Panc1 (cell line): ENCODE results near the gene CHST6. TPM values are rescaled to one million over a fixed set of nuclear protein-coding genes. Genes with fewer than 3 reads are reported as not detected.
"Not testable (repeated sequence)": the region's sequence is repeated elsewhere in the genome, so short reads cannot be mapped to it uniquely, and the experiment has no call there.

Source experiments
- ATAC-seq: fragments of 200-7000 bp; cut with Tn5 transposase; 2 replicates; pipeline ENCODE4 v1.9.1; 2020; ENCODE audit warnings: mild to moderate bottlenecking, moderate library complexity
- BruUV-seq: library from RNA; stranded (reverse); fragments of 400-500 nt; replicated peaks from 2 replicates; lab custom pipeline; 2021; lab: Mats Ljungman, UMichigan
- CTCF ChIA-PET: fragments of 300-600 bp; sonication (Branson Sonifier 250); formaldehyde crosslinking; loops from one replicate; lab custom pipeline; 2022; ENCODE audit warnings: antibody characterized with exemption; lab: Charles Lee
- POLR2A ChIA-PET: fragments of 300-600 bp; sonication (Branson Sonifier 250); formaldehyde crosslinking; loops from one replicate; lab custom pipeline; 2022; ENCODE audit warnings: antibody characterized with exemption; lab: Charles Lee
- DNase-seq: peaks from one replicate; pipeline ENCODE4 v3.0.0-alpha.2; 2010; ENCODE audit warnings: low read depth, low spot score
- H3K27ac ChIP-seq: 2 replicates; pipeline ENCODE4 v1.5.1; 2011; ENCODE audit warnings: mild to moderate bottlenecking, low read length, inconsistent platforms
- H3K27me3 ChIP-seq: fragments of 200-500 bp; sonication (Bioruptor generic); 2 replicates; pipeline ENCODE4 v1.6.0; 2014; ENCODE audit warnings: low read length, inconsistent platforms; ENCODE audit not compliant: control insufficient read depth, insufficient read depth
- H3K36me3 ChIP-seq: fragments of 200-500 bp; sonication (Bioruptor generic); 2 replicates; pipeline ENCODE4 v1.5.1; 2014; ENCODE audit warnings: inconsistent platforms, mild to moderate bottlenecking, low read length, moderate library complexity; ENCODE audit not compliant: control insufficient read depth, insufficient read depth
- H3K4me1 ChIP-seq: 2 replicates; pipeline ENCODE4 v1.5.1; 2011; ENCODE audit warnings: inconsistent platforms, mild to moderate bottlenecking, low read length, moderate library complexity; ENCODE audit not compliant: control insufficient read depth, insufficient read depth
- H3K4me3 ChIP-seq, 2 experiments: 2 replicates each; pipeline ENCODE4 v1.5.1; 2011 to 2012; ENCODE audit warnings: low read depth in 2 of 2, low read length in 2 of 2, mild to moderate bottlenecking in 2 of 2, inconsistent platforms in 1 of 2, moderate library complexity in 1 of 2
- H3K9me3 ChIP-seq: fragments of 200-500 bp; sonication (Bioruptor generic); 2 replicates; pipeline ENCODE4 v1.5.1; 2014; ENCODE audit warnings: low read depth, mild to moderate bottlenecking, inconsistent platforms, low read length, moderate library complexity; ENCODE audit not compliant: control insufficient read depth, insufficient read depth
- POLR2AphosphoS5 ChIP-seq: IDR thresholded peaks from 2 replicates; pipeline ENCODE4 v1.6.1; 2012; ENCODE audit warnings: mild to moderate bottlenecking, low read depth, low read length, moderate library complexity
- SIN3A ChIP-seq: IDR thresholded peaks from 2 replicates; pipeline ENCODE4 v1.6.1; 2012; ENCODE audit warnings: low read depth, mild to moderate bottlenecking, low read length, moderate library complexity, borderline replicate concordance; ENCODE audit not compliant: insufficient read depth
- TCF7L2 ChIP-seq: IDR thresholded peaks from 2 replicates; pipeline ENCODE4 v1.6.1; 2011; ENCODE audit warnings: mild to moderate bottlenecking, low read depth, low read length, inconsistent platforms
- in situ Hi-C: cut with HindIII; loops from 2 replicates; pipeline ENCODE4 v1.10.0; 2016; ENCODE audit warnings: low sequenced_read_pairs, low pct_unique_long_range_greater_than_20kb
- intact Hi-C: fragments of 100-400 bp; cut with micrococcal nuclease; formaldehyde crosslinking; loops from one replicate; pipeline ENCODE4 v1.10.0; 2022; ENCODE audit not compliant: unreplicated experiment
- total RNA-seq: library from RNA; stranded (reverse); gene quantifications from one replicate; pipeline ENCODE4 v1.2.1, GENCODE V29; 2021; ENCODE audit not compliant: unreplicated experiment
- TF ChIP-seq, protein P1 (sequence below): fragments of 450-650 bp; IDR thresholded peaks from 2 replicates; pipeline ENCODE4 v1.5.1; 2017; ENCODE audit warnings: mild to moderate bottlenecking
- TF ChIP-seq, protein P2 (sequence below), 2 experiments: IDR thresholded peaks; 2 replicates each; pipeline ENCODE4 v1.6.1; 2011 to 2012; ENCODE audit warnings: low read depth in 2 of 2, control low read depth in 1 of 2, low read length in 1 of 2, mild to moderate bottlenecking in 1 of 2, moderate library complexity in 1 of 2; ENCODE audit not compliant: insufficient read depth in 1 of 2

CHST6 gene
- total RNA-seq, 1 experiment from 2014 or later = 0.05 TPM

DNA sequence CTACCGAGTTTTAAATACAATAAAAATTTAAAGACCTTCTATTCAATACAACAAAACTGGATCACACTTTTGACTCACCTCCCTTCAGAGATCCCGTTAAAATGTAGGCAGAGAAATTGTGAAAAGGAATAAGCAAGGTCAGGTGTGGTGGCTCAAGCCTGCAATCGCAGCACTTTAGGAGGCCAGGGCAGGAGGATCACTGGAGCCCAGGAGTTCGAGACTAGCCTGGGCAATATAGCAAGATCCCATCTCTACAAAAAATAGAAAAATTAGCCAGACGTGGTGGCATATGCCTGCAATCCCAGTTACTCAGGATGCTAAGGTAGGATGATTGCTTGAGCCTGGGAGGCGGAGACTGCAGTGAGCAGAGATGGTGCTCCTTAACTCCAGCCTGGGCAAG is 23.9 kb upstream of the CHST6 start:
- CTCF ChIA-PET = no interaction called here
- TF ChIP-seq TCF7L2 (no peak), POLR2AphosphoS5 (no peak)
- TF ChIP-seq, protein P1, sequence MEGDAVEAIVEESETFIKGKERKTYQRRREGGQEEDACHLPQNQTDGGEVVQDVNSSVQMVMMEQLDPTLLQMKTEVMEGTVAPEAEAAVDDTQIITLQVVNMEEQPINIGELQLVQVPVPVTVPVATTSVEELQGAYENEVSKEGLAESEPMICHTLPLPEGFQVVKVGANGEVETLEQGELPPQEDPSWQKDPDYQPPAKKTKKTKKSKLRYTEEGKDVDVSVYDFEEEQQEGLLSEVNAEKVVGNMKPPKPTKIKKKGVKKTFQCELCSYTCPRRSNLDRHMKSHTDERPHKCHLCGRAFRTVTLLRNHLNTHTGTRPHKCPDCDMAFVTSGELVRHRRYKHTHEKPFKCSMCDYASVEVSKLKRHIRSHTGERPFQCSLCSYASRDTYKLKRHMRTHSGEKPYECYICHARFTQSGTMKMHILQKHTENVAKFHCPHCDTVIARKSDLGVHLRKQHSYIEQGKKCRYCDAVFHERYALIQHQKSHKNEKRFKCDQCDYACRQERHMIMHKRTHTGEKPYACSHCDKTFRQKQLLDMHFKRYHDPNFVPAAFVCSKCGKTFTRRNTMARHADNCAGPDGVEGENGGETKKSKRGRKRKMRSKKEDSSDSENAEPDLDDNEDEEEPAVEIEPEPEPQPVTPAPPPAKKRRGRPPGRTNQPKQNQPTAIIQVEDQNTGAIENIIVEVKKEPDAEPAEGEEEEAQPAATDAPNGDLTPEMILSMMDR = no peak
- intact Hi-C loops (no loop called here), in situ Hi-C loops (no loop called here)
- Histone ChIP-seq H3K27ac (no peak overlapping the region), H3K36me3 (no peaks in the 10 kb centered on the region), H3K27me3 (no peaks in the 10 kb centered on the region), H3K9me3 (no peaks in the 10 kb centered on the region), H3K4me1 (no peaks in the 10 kb centered on the region), H3K4me3 (no peak overlapping the region)
- POLR2A ChIA-PET = no interaction called here
- no TSS peak for BruUV-seq
- DNase-seq (no peak), ATAC-seq (no peak)

DNA sequence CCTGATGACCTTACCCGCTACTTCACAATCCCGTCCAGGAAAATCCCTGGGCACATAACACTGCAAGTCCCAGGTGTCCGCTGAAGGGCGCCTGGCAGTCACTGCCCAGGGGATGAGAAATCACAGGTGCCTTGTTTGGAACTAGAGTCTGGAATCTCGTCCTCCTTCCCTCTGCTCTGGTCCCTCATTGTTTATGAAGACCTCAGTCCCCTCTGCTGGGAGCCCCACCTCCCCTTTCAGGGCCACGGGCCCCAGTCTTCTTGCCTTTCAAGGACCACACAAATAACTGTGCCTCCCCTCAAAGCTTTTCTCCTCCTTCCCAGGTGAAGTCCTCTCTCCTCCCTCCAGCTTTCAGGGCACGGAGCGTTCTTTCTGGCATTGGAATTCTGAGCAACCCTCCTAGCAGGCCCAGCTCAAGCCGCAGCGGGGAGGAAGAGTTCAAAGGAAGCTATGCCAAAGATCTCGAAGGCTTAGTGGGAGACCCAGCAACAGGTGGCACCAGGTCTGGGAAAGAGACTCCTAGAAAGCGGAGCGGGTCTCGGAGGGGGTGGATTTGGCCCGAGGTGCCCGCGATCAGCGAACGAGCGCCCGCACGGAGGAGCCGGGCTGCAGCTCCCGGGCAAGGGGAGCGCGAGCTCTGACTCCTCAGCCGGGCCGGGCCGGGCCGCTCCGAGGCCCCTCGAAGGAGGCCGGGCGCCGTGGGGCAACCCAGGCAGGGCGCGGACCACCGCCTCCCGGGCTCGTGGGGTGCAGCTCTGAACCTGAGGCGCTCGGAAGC is 21.1 kb upstream of the CHST6 start:
- CTCF ChIA-PET = interaction anchor here (0.6 to 1.3 kb wide), 2 partner anchors 46 to 50 kb away, joined by 3 to 19 read pairs; partner anchors contain the start of gene GABARAPL2
- intact Hi-C loops, DNase-seq, H3K27me3 ChIP-seq, POLR2A ChIA-PET, in situ Hi-C loops, BruUV-seq, H3K4me1 ChIP-seq, H3K9me3 ChIP-seq, H3K36me3 ChIP-seq: not testable (repeated sequence)
- Histone ChIP-seq H3K27ac (peak overlapping the region; percentile 69), H3K4me3 (peak overlapping the region; percentile 58 to 69)
- peak; percentile 40 for ATAC-seq

DNA sequence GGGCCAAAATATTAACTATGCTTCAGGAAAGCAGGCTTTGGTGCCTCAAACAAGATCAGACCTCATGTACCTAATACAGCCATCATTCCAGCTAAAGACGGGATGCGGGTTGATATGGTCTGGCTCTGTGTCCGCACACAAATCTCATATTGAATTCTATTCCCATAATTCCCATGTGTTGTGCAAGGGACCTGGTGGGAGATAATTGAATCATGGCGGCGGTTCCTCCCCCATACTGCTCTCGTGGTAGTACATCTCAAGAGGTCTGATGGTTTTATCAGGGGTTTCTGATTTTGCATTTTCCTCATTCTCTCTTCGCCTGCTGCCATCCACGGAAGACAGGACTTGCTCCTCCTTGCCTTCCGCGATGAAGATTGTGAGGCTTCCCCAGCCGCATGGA is 19.1 kb upstream of the CHST6 start:
- no TSS peak for BruUV-seq
- in situ Hi-C loops = no loop called here
- POLR2A ChIA-PET = no interaction called here
- Histone ChIP-seq H3K36me3 (no peaks in the 10 kb centered on the region), H3K27ac (no peak overlapping the region), H3K27me3 (no peaks in the 10 kb centered on the region), H3K4me3 (no peak overlapping the region), H3K9me3 (no peaks in the 10 kb centered on the region), H3K4me1 (no peaks in the 10 kb centered on the region)
- intact Hi-C loops = no loop called here
- TF ChIP-seq POLR2AphosphoS5 = no peak
- TF ChIP-seq, protein P2, sequence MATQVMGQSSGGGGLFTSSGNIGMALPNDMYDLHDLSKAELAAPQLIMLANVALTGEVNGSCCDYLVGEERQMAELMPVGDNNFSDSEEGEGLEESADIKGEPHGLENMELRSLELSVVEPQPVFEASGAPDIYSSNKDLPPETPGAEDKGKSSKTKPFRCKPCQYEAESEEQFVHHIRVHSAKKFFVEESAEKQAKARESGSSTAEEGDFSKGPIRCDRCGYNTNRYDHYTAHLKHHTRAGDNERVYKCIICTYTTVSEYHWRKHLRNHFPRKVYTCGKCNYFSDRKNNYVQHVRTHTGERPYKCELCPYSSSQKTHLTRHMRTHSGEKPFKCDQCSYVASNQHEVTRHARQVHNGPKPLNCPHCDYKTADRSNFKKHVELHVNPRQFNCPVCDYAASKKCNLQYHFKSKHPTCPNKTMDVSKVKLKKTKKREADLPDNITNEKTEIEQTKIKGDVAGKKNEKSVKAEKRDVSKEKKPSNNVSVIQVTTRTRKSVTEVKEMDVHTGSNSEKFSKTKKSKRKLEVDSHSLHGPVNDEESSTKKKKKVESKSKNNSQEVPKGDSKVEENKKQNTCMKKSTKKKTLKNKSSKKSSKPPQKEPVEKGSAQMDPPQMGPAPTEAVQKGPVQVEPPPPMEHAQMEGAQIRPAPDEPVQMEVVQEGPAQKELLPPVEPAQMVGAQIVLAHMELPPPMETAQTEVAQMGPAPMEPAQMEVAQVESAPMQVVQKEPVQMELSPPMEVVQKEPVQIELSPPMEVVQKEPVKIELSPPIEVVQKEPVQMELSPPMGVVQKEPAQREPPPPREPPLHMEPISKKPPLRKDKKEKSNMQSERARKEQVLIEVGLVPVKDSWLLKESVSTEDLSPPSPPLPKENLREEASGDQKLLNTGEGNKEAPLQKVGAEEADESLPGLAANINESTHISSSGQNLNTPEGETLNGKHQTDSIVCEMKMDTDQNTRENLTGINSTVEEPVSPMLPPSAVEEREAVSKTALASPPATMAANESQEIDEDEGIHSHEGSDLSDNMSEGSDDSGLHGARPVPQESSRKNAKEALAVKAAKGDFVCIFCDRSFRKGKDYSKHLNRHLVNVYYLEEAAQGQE (IDR thresholded peaks at IDR 0.05; ENCODE audit: insufficient read depth in 1 of 2, low read depth in 2 of 2, low read length in 1 of 2) = no peak
- TF ChIP-seq, protein P1 = no peak
- no peak for TF ChIP-seq SIN3A
- TF ChIP-seq TCF7L2 = no peak
- ATAC-seq = no peak
- no peak for DNase-seq
- CTCF ChIA-PET = interaction anchor here (0.6 kb wide), 1 partner anchor 36 kb away, joined by 3 read pairs; no protein-coding TSS in a partner anchor
